Sigmoid colon (tissue), 7 donors: Measurements from ENCODE around the gene COL6A2. TPM values are rescaled to one million over a fixed set of nuclear protein-coding genes. Genes with fewer than 3 reads are reported as not detected.

Experiments
- DNase-seq: peaks from one replicate; pipeline ENCODE4 v3.0.0-alpha.2; 2019
- H3K27ac ChIP-seq, 4 donors: fragments of 200-600 bp; sonication (generic); one replicate each; pipeline ENCODE4 v1.5.1; 2016 to 2019; ENCODE audit warnings: mild to moderate bottlenecking in 1 of 4
- H3K27me3 ChIP-seq, 3 donors: fragments of 200-600 bp; sonication (generic); one replicate each; pipeline ENCODE4 v1.5.1; 2019; ENCODE audit warnings: mild to moderate bottlenecking in 1 of 3
- H3K36me3 ChIP-seq, 4 donors: fragments of 200-600 bp; sonication (generic); one replicate each; pipeline ENCODE4 v1.5.1; 2016 to 2019
- H3K4me1 ChIP-seq, 4 donors: fragments of 200-600 bp; sonication (generic); one replicate each; pipeline ENCODE4 v1.5.1; 2017 to 2019
- H3K4me3 ChIP-seq, 4 donors: fragments of 200-600 bp; sonication (generic); one replicate each; pipeline ENCODE4 v1.5.1; 2017 to 2019; ENCODE audit warnings: mild to moderate bottlenecking in 2 of 4, moderate library complexity in 1 of 4
- H3K9me3 ChIP-seq, 4 donors: fragments of 200-600 bp in 3 of 4; sonication (generic) in 3 of 4; one replicate each; pipeline versions ENCODE4 v1.5.1 to v1.6.1; 2013 to 2019
- CTCF ChIP-seq, 4 experiments: fragments of 450-650 bp in 3 of 4; fragments of 200-600 bp in 1 of 4; IDR thresholded peaks; one replicate each; pipeline ENCODE4 v1.5.1; 2016 to 2019; ENCODE audit warnings: antibody characterized with exemption in 4 of 4, mild to moderate bottlenecking in 3 of 4, moderate library complexity in 2 of 4
- EP300 ChIP-seq, 4 donors: sonication (generic); formaldehyde crosslinking; IDR thresholded peaks; one replicate each; pipeline ENCODE4 v1.6.1; 2017; ENCODE audit warnings: antibody characterized with exemption in 4 of 4
- POLR2A ChIP-seq, 2 donors: fragments of 450-650 bp; IDR thresholded peaks; one replicate each; pipeline ENCODE4 v1.6.1; 2016; ENCODE audit warnings: antibody characterized with exemption in 2 of 2, mild to moderate bottlenecking in 2 of 2, moderate library complexity in 2 of 2
- POLR2AphosphoS5 ChIP-seq, 4 donors: sonication (generic); formaldehyde crosslinking; IDR thresholded peaks; one replicate each; pipeline ENCODE4 v1.6.1; 2017; ENCODE audit warnings: antibody characterized with exemption in 4 of 4
- WGBS, 2 donors: extraction: QIAGEN DNeasy Blood & Tissue Kit; methylation state at CpG; one replicate each; pipeline ENCODE4 v1.1.7; 2013; 5-methylcytosine and 5-hydroxymethylcytosine counted together
- intact Hi-C: fragments of 100-400 bp; cut with DNase I; formaldehyde crosslinking; loops from one replicate; pipeline ENCODE4 v1.15.1; 2023
- polyA plus RNA-seq, 3 donors: library from polyadenylated mRNA; stranded (reverse); fragments of 200-250 nt; gene quantifications; one replicate each; pipeline ENCODE4 v1.2.3, GENCODE V29; 2013
- total RNA-seq, 4 donors: library from RNA; depleted of rRNA; stranded (reverse); fragments of >200 nt; gene quantifications; one replicate each; pipeline ENCODE4 v1.1.0, GENCODE V29; 2016
- donor health status: healthy with polysubstance abuse.
- donor health status: Bipolar disorder and iron deficiency.
- donor health status: healthy.

Gene COL6A2
- total and polyA plus RNA-seq, 7 donors: 14.3 to 1,745 (median 570) TPM

GRCh38 chr21:46056450-46056903 lies 41.4 kb upstream of the COL6A2 start:
- intact Hi-C loops: loop anchor here (2.0 kb wide), 2 partner anchors 28 to 72 kb away; no protein-coding TSS in a partner anchor
- Histone ChIP-seq H3K9me3 (no peaks in the 10 kb centered on the region), H3K36me3 (no peaks in the 10 kb centered on the region), H3K4me3 (peak overlapping the region in 3 of 4 donors; percentile 22 to 33 (median 25)), H3K4me1 (peaks cover 0 to 62% (median 50%) of the 10 kb centered on the region in 4 donors), H3K27me3 (no peaks in the 10 kb centered on the region), H3K27ac (peak overlapping the region; percentile 90 to 97 (median 94))
- 52 to 60% methylated on average over 26 of the region's 26 CpGs for WGBS, 2 donors
- TF ChIP-seq POLR2A (IDR thresholded peaks at IDR 0.05): peak; percentile 45 to 71
- no peak for TF ChIP-seq CTCF (IDR thresholded peaks at IDR 0.05)
- peak in 3 of 4 donors; percentile 81 to 90 (median 89) for TF ChIP-seq EP300 (IDR thresholded peaks at IDR 0.05)
- peak; percentile 81 to 93 (median 90) for TF ChIP-seq POLR2AphosphoS5 (IDR thresholded peaks at IDR 0.05)
- DNase-seq: peak; percentile 98

GRCh38 chr21:46057111-46057709 lies 40.7 kb upstream of the COL6A2 start:
- 39 to 71% methylated on average over 27 of the region's 27 CpGs for WGBS, 2 donors
- no peaks in the 10 kb centered on the region for H3K36me3 ChIP-seq
- no peaks in the 10 kb centered on the region for H3K9me3 ChIP-seq
- peak overlapping the region; percentile 90 to 97 (median 94) for H3K27ac ChIP-seq
- no peak for TF ChIP-seq CTCF (IDR thresholded peaks at IDR 0.05)
- no peak for TF ChIP-seq POLR2A (IDR thresholded peaks at IDR 0.05)
- no peak for TF ChIP-seq EP300 (IDR thresholded peaks at IDR 0.05)
- no peak for TF ChIP-seq POLR2AphosphoS5 (IDR thresholded peaks at IDR 0.05)
- no peak overlapping the region for H3K4me3 ChIP-seq
- DNase-seq: peak; percentile 64
- H3K4me1 ChIP-seq: peaks cover 0 to 62% (median 50%) of the 10 kb centered on the region in 4 donors
- intact Hi-C loops: loop anchor here (2.0 kb wide), 2 partner anchors 28 to 72 kb away; no protein-coding TSS in a partner anchor
- H3K27me3 ChIP-seq: no peaks in the 10 kb centered on the region

GRCh38 chr21:46057710-46058241 lies 40.1 kb upstream of the COL6A2 start:
- Histone ChIP-seq H3K27ac (peak overlapping the region; percentile 90 to 97 (median 94)), H3K4me1 (peaks cover 0 to 62% (median 50%) of the 10 kb centered on the region in 4 donors), H3K9me3 (no peaks in the 10 kb centered on the region), H3K27me3 (no peaks in the 10 kb centered on the region), H3K4me3 (no peak overlapping the region), H3K36me3 (no peaks in the 10 kb centered on the region)
- DNase-seq: peak; percentile 70
- TF ChIP-seq POLR2A (IDR thresholded peaks at IDR 0.05) (no peak), EP300 (IDR thresholded peaks at IDR 0.05) (no peak), POLR2AphosphoS5 (IDR thresholded peaks at IDR 0.05) (peak in 1 of 4 donors; percentile 11), CTCF (IDR thresholded peaks at IDR 0.05) (no peak)
- 74 to 89% methylated on average over 23 of the region's 23 CpGs for WGBS, 2 donors
- intact Hi-C loops: loop anchor here (2.0 kb wide), 2 partner anchors 29 to 73 kb away; no protein-coding TSS in a partner anchor

- H3K27ac ChIP-seq: peak overlapping the region; percentile 90 to 97 (median 94)
- intact Hi-C loops: no loop called here
- 90 to 93% methylated on average over 10 of the region's 10 CpGs for WGBS, 2 donors
- TF ChIP-seq POLR2AphosphoS5 (IDR thresholded peaks at IDR 0.05) (no peak), CTCF (IDR thresholded peaks at IDR 0.05) (no peak), EP300 (IDR thresholded peaks at IDR 0.05) (no peak), POLR2A (IDR thresholded peaks at IDR 0.05) (no peak)
- no peaks in the 10 kb centered on the region for H3K27me3 ChIP-seq
- H3K9me3 ChIP-seq: no peaks in the 10 kb centered on the region
- no peaks in the 10 kb centered on the region for H3K36me3 ChIP-seq
- no peak overlapping the region for H3K4me3 ChIP-seq
- peak; percentile 60 for DNase-seq
- H3K4me1 ChIP-seq: peaks cover 0 to 55% (median 50%) of the 10 kb centered on the region in 4 donors
Observed at GRCh38 chr21:46058431-46059145, 39.3 kb upstream of the COL6A2 start.
